Measurements from ENCODE around the gene GGT7. TPM values are rescaled to one million over a fixed set of nuclear protein-coding genes. Genes with fewer than 3 reads are reported as not detected.
"Not testable (repeated sequence)": the region's sequence is repeated elsewhere in the genome, so short reads cannot be mapped to it uniquely, and the experiment has no call there.

GGT7 gene
- total RNA-seq, 1 experiment from 2014 or later: 11.5 TPM

DNA sequence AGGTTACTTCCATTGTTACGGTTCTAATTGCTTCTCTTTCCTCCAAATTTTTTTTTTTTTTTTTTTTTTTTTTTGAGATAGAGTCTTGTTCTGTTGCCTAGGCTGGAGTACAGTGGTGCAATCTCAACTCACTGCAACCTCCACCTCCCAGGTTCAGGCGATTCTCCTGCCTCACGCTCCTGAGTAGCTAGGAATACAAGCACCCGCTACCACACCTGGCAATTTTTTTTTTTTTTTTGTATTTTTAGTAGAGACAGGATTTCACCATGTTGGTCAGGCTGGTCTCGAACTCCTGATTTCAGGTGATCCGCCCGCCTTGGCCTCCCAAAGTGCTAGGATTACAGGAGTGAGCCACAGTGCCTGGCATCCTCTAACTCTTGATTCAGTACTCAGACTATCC is 8.3 kb upstream of the GGT7 start:
- in situ Hi-C loops (cut with HindIII; ENCODE audit: low pct_unique_long_range_greater_than_20kb, low sequenced_read_pairs); H3K4me3 ChIP-seq (ENCODE audit: low read depth in 2 of 2, low read length in 2 of 2); ATAC-seq; H3K9me3 ChIP-seq (ENCODE audit: control insufficient read depth, insufficient read depth, low read depth, low read length); H3K36me3 ChIP-seq (ENCODE audit: control insufficient read depth, insufficient read depth, low read length); H3K4me1 ChIP-seq (ENCODE audit: control insufficient read depth, insufficient read depth, low read length); BruUV-seq (replicated peaks); intact Hi-C loops (cut with micrococcal nuclease; ENCODE audit: unreplicated experiment); H3K27me3 ChIP-seq (ENCODE audit: control insufficient read depth, insufficient read depth, low read length); POLR2A ChIA-PET; H3K27ac ChIP-seq (ENCODE audit: low read length); DNase-seq (ENCODE audit: low read depth, low spot score): not testable (repeated sequence)
- CTCF ChIA-PET: interaction anchor here (0.7 kb wide), 1 partner anchor 217 kb away, joined by 9 read pairs; no protein-coding TSS in a partner anchor

DNA sequence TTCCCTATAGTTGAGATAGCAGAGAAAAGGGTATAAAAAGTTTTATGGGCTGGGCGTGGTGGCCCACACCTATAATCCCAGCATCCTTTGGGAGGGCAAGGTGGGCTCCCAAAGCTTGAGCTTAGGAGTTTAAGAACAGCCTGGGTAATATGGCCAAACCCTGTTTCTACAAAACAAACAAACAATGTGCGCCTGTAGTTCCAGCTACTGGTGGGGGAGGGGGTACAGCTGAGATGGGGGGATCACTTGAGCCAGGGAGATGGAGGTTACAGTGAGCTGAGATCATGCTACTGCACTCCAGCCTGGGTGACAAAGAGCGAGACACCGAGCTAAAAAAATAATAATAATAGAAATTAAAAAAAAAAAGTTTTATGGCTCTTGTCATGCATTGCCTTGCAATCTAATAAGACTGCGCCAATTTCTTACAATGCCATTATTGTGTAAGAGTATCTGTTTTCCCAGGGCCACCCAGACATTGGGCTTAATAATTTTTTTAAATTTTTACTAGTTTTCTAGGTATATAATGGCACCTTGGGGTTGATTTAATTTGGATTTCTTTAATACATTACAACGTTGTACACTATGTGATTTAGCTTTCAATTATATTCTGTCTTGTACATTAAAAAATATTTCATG is 7.7 kb upstream of the GGT7 start:
- intact Hi-C loops (cut with micrococcal nuclease; ENCODE audit: unreplicated experiment): no loop called here
- in situ Hi-C loops (cut with HindIII; ENCODE audit: low pct_unique_long_range_greater_than_20kb, low sequenced_read_pairs): no loop called here
- no peaks in the 10 kb centered on the region for H3K27me3 ChIP-seq (ENCODE audit: control insufficient read depth, insufficient read depth, low read length)
- H3K36me3 ChIP-seq (ENCODE audit: control insufficient read depth, insufficient read depth, low read length): no peaks in the 10 kb centered on the region
- H3K4me3 ChIP-seq (ENCODE audit: low read depth in 2 of 2, low read length in 2 of 2): no peak overlapping the region
- TF ChIP-seq TCF7L2 (IDR thresholded peaks at IDR 0.05; ENCODE audit: low read depth, low read length) (no peak), SIN3A (IDR thresholded peaks at IDR 0.05; ENCODE audit: borderline replicate concordance, insufficient read depth, low read depth, low read length) (no peak), POLR2AphosphoS5 (IDR thresholded peaks at IDR 0.05; ENCODE audit: low read depth, low read length) (no peak)
- TF ChIP-seq, protein P1, sequence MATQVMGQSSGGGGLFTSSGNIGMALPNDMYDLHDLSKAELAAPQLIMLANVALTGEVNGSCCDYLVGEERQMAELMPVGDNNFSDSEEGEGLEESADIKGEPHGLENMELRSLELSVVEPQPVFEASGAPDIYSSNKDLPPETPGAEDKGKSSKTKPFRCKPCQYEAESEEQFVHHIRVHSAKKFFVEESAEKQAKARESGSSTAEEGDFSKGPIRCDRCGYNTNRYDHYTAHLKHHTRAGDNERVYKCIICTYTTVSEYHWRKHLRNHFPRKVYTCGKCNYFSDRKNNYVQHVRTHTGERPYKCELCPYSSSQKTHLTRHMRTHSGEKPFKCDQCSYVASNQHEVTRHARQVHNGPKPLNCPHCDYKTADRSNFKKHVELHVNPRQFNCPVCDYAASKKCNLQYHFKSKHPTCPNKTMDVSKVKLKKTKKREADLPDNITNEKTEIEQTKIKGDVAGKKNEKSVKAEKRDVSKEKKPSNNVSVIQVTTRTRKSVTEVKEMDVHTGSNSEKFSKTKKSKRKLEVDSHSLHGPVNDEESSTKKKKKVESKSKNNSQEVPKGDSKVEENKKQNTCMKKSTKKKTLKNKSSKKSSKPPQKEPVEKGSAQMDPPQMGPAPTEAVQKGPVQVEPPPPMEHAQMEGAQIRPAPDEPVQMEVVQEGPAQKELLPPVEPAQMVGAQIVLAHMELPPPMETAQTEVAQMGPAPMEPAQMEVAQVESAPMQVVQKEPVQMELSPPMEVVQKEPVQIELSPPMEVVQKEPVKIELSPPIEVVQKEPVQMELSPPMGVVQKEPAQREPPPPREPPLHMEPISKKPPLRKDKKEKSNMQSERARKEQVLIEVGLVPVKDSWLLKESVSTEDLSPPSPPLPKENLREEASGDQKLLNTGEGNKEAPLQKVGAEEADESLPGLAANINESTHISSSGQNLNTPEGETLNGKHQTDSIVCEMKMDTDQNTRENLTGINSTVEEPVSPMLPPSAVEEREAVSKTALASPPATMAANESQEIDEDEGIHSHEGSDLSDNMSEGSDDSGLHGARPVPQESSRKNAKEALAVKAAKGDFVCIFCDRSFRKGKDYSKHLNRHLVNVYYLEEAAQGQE (IDR thresholded peaks at IDR 0.05; ENCODE audit: insufficient read depth in 1 of 2, low read depth in 2 of 2, low read length in 1 of 2): no peak
- TF ChIP-seq, protein P2, sequence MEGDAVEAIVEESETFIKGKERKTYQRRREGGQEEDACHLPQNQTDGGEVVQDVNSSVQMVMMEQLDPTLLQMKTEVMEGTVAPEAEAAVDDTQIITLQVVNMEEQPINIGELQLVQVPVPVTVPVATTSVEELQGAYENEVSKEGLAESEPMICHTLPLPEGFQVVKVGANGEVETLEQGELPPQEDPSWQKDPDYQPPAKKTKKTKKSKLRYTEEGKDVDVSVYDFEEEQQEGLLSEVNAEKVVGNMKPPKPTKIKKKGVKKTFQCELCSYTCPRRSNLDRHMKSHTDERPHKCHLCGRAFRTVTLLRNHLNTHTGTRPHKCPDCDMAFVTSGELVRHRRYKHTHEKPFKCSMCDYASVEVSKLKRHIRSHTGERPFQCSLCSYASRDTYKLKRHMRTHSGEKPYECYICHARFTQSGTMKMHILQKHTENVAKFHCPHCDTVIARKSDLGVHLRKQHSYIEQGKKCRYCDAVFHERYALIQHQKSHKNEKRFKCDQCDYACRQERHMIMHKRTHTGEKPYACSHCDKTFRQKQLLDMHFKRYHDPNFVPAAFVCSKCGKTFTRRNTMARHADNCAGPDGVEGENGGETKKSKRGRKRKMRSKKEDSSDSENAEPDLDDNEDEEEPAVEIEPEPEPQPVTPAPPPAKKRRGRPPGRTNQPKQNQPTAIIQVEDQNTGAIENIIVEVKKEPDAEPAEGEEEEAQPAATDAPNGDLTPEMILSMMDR (IDR thresholded peaks at IDR 0.05): no peak
- H3K27ac ChIP-seq (ENCODE audit: low read length): no peak overlapping the region
- ATAC-seq (no peak), DNase-seq (ENCODE audit: low read depth, low spot score) (no peak)
- POLR2A ChIA-PET: no interaction called here
- no TSS peak for BruUV-seq (replicated peaks)
- no peaks in the 10 kb centered on the region for H3K9me3 ChIP-seq (ENCODE audit: control insufficient read depth, insufficient read depth, low read depth, low read length)
- CTCF ChIA-PET: interaction anchor here (0.7 kb wide), 1 partner anchor 217 kb away, joined by 9 read pairs; no protein-coding TSS in a partner anchor
- peaks cover 4% of the 10 kb centered on the region; the same call in 1 of the 2 replicates for H3K4me1 ChIP-seq (ENCODE audit: control insufficient read depth, insufficient read depth, low read length)
